HepG2 (cell line): ENCODE measurements around the gene PLXNA3. TPM values are rescaled to one million over a fixed set of nuclear protein-coding genes. Genes with fewer than 3 reads are reported as not detected.

Experiments used
- ATAC-seq: fragments of 200-7000 bp; cut with Tn5 transposase; 3 replicates; pipeline ENCODE4 v1.9.1; 2020; ENCODE audit warnings: mild to moderate bottlenecking, moderate library complexity
- BruUV-seq: library from RNA; stranded (reverse); fragments of 400-500 nt; replicated peaks from 2 replicates; lab custom pipeline; 2021; lab: Mats Ljungman, UMichigan
- CTCF ChIA-PET: fragments of 300-600 bp; formaldehyde crosslinking; extraction: SDS; loops from one replicate; lab custom pipeline; 2021; ENCODE audit warnings: low total read pairs, inconsistent platforms, low intra/inter-chr PET ratio; lab: Yijun Ruan, JAX
- POLR2A ChIA-PET: fragments of 350-600 bp; sonication (Branson Sonifier 250); formaldehyde crosslinking; loops from one replicate; lab custom pipeline; 2020; ENCODE audit warnings: antibody characterized with exemption, inconsistent platforms; lab: Yijun Ruan, JAX
- DNase-seq: peaks from one replicate; pipeline ENCODE4 v3.0.0-alpha.2; 2015; ENCODE audit warnings: low spot score
- FAIRE-seq: peaks from 3 replicates; lab custom pipeline; 2011; peaks lifted over from hg19 to GRCh38; lab: Jason Lieb, UNC
- H2AFZ ChIP-seq: one replicate; pipeline ENCODE4 v1.6.1; 2011; ENCODE audit warnings: low read length, inconsistent platforms
- H3K27ac ChIP-seq: fragments of 300-600 bp; 3 replicates; pipeline ENCODE4 v1.8.0; 2011; ENCODE audit warnings: mixed run types, mild to moderate bottlenecking, mixed read lengths, low read length, inconsistent platforms; ENCODE audit not compliant: insufficient read depth; ENCODE audit errors: extremely low read length
- H3K27me3 ChIP-seq, 2 experiments: fragments of 200-600 bp in 1 of 2; 2 replicates in 1 of 2; 3 replicates in 1 of 2; pipeline versions ENCODE4 v1.6.0 to v1.8.0; 2011; ENCODE audit warnings: low read length in 2 of 2, mild to moderate bottlenecking in 2 of 2, moderate library complexity in 2 of 2, inconsistent platforms in 1 of 2; ENCODE audit not compliant: insufficient read depth in 2 of 2, control insufficient read depth in 1 of 2
- H3K36me3 ChIP-seq, 2 experiments: fragments of 200-600 bp in 1 of 2; replicated peaks in 1 of 2; 2 replicates in 1 of 2; 3 replicates in 1 of 2; pipeline versions ENCODE4 v1.5.1 to v1.8.0; 2011; ENCODE audit warnings: low read length in 2 of 2, inconsistent platforms in 1 of 2; ENCODE audit not compliant: insufficient read depth in 2 of 2, control insufficient read depth in 1 of 2
- H3K4me1 ChIP-seq: 2 replicates; pipeline ENCODE4 v1.5.1; 2012; ENCODE audit warnings: low read length, inconsistent platforms; ENCODE audit not compliant: insufficient read depth
- H3K4me2 ChIP-seq: 2 replicates; pipeline ENCODE4 v1.6.0; 2011; ENCODE audit warnings: low read depth, low read length, inconsistent platforms
- H3K4me3 ChIP-seq, 3 experiments: fragments of 200-600 bp in 1 of 3; sonication (generic), shearing (Covaris generic) in 1 of 3; replicated peaks in 1 of 3; 2 replicates each; pipeline ENCODE4 v1.5.1; 2011 to 2016; ENCODE audit warnings: low read length in 3 of 3, inconsistent platforms in 2 of 3, low read depth in 2 of 3, mild to moderate bottlenecking in 2 of 3, control low read depth in 1 of 3, mixed read lengths in 1 of 3; ENCODE audit not compliant: insufficient read depth in 1 of 3
- H3K79me2 ChIP-seq: one replicate; pipeline ENCODE4 v1.6.1; 2011; ENCODE audit warnings: low read length, inconsistent platforms; ENCODE audit not compliant: insufficient read depth
- H3K9ac ChIP-seq: 2 replicates; pipeline ENCODE4 v1.6.0; 2011; ENCODE audit warnings: mild to moderate bottlenecking, low read depth, low read length, inconsistent platforms; ENCODE audit not compliant: insufficient read depth
- H3K9me3 ChIP-seq: 2 replicates; pipeline ENCODE4 v1.5.1; 2012; ENCODE audit warnings: mild to moderate bottlenecking, low read length
- H4K20me1 ChIP-seq: 2 replicates; pipeline ENCODE4 v1.6.0; 2011; ENCODE audit warnings: inconsistent platforms, mild to moderate bottlenecking, low read length, moderate library complexity; ENCODE audit not compliant: insufficient read depth
- ADNP ChIP-seq: sonication (generic); formaldehyde crosslinking; IDR thresholded peaks from 2 replicates; pipeline ENCODE4 v1.4.0; 2020; ENCODE audit warnings: missing genetic modification reagents
- CHCHD3 ChIP-seq: sonication (generic); formaldehyde crosslinking; IDR thresholded peaks from 2 replicates; pipeline ENCODE4 v1.8.0; 2022; ENCODE audit warnings: mild to moderate bottlenecking, missing genetic modification reagents, moderate library complexity
- ESRRA ChIP-seq: sonication (generic); formaldehyde crosslinking; IDR thresholded peaks from 2 replicates; pipeline ENCODE4 v1.5.1; 2020; ENCODE audit warnings: mild to moderate bottlenecking, low read depth, missing genetic modification reagents
- GABPA ChIP-seq, 2 experiments: IDR thresholded peaks; 2 replicates each; pipeline ENCODE4 v1.6.1; 2011 to 2016; ENCODE audit warnings: low read depth in 2 of 2, low read length in 1 of 2, missing biosample characterization in 1 of 2, missing genetic modification characterization in 1 of 2
- HNF4A ChIP-seq: sonication (generic); formaldehyde crosslinking; IDR thresholded peaks from 2 replicates; pipeline ENCODE4 v1.4.0; 2020; ENCODE audit warnings: missing genetic modification reagents
- NAIF1 ChIP-seq: sonication (generic); formaldehyde crosslinking; IDR thresholded peaks from 2 replicates; pipeline ENCODE4 v1.5.0; 2020; ENCODE audit warnings: mild to moderate bottlenecking, missing genetic modification reagents, borderline replicate concordance
- NFIC ChIP-seq: IDR thresholded peaks from 2 replicates; pipeline ENCODE4 v1.6.1; 2012; ENCODE audit warnings: mild to moderate bottlenecking, low read length, inconsistent platforms
- SMAD1 ChIP-seq: sonication (generic); formaldehyde crosslinking; IDR thresholded peaks from 2 replicates; pipeline ENCODE4 v1.4.0; 2020; ENCODE audit warnings: missing genetic modification reagents, low read depth, mild to moderate bottlenecking, borderline replicate concordance
- TBL1XR1 ChIP-seq: fragments of 150-350 bp; IDR thresholded peaks from 2 replicates; pipeline ENCODE4 v1.6.1; 2014; ENCODE audit warnings: borderline replicate concordance, low read length; ENCODE audit not compliant: partially characterized antibody
- TMF1 ChIP-seq: sonication (generic); formaldehyde crosslinking; IDR thresholded peaks from 2 replicates; pipeline ENCODE4 v1.8.1; 2022; ENCODE audit warnings: low read depth, missing genetic modification reagents
- ZNF644 ChIP-seq: IDR thresholded peaks from 2 replicates; pipeline ENCODE4 v1.6.1; 2016; ENCODE audit warnings: low read depth
- ZNF737 ChIP-seq: sonication (generic); formaldehyde crosslinking; IDR thresholded peaks from 2 replicates; pipeline ENCODE4 v1.5.0; 2020; ENCODE audit warnings: missing genetic modification reagents, mild to moderate bottlenecking, borderline replicate concordance
- ZNF772 ChIP-seq: sonication (generic); formaldehyde crosslinking; IDR thresholded peaks from 2 replicates; pipeline ENCODE4 v1.5.0; 2020; ENCODE audit warnings: mild to moderate bottlenecking, missing genetic modification reagents
- WGBS: methylation state at CpG from one replicate; pipeline ENCODE4 v1.1.6; 2017; ENCODE audit warnings: low lambda C conversion rate; 5-methylcytosine and 5-hydroxymethylcytosine counted together
- in situ Hi-C: cut with HindIII; loops from 2 replicates; pipeline ENCODE4 v1.10.0; 2017; ENCODE audit warnings: low pct_unique_long_range_greater_than_20kb; ENCODE audit not compliant: extremely low pct_ligation_motif_present
- intact Hi-C: fragments of 100-400 bp; cut with micrococcal nuclease; formaldehyde crosslinking; loops from one replicate; pipeline ENCODE4 v1.10.0; 2022; ENCODE audit not compliant: unreplicated experiment
- polyA plus RNA-seq, 8 experiments: library from polyadenylated mRNA; depleted of rRNA in 3 of 8; stranded (reverse) in 7 of 8; unstranded in 1 of 8; fragments of >200 nt; fragmentation: Illumina TruSeq in 4 of 8; extraction: Trizol in 4 of 8; gene quantifications; 2 replicates each; pipeline versions ENCODE4 v1.2.1 to v1.2.3, GENCODE V29; 2011 to 2016; ENCODE audit warnings: low read depth in 4 of 8, missing spikeins in 1 of 8, mixed read lengths in 1 of 8; ENCODE audit not compliant: insufficient read depth in 1 of 8
- total RNA-seq, 5 experiments: library from RNA; depleted of rRNA; stranded (reverse); fragments of >200 nt; fragmentation: Illumina TruSeq; extraction: Trizol; gene quantifications; 2 replicates each; pipeline ENCODE4 v1.2.3, GENCODE V29; 2016; ENCODE audit warnings: low read depth in 1 of 5
- TF ChIP-seq, protein P1 (sequence below): sonication (generic); formaldehyde crosslinking; IDR thresholded peaks from 2 replicates; pipeline ENCODE4 v1.5.0; 2020; ENCODE audit warnings: mild to moderate bottlenecking, missing genetic modification reagents, borderline replicate concordance
- TF ChIP-seq, protein P2 (sequence below): sonication (generic); formaldehyde crosslinking; IDR thresholded peaks from 2 replicates; pipeline ENCODE4 v1.9.0; 2021; ENCODE audit warnings: missing genetic modification reagents, borderline replicate concordance

PLXNA3 gene
- total and polyA plus RNA-seq, 2 of the 13 experiments (the other 11 are each of a cell fraction or from before 2014, with no cell fraction given) = 5.8 to 20.6 TPM

DNA sequence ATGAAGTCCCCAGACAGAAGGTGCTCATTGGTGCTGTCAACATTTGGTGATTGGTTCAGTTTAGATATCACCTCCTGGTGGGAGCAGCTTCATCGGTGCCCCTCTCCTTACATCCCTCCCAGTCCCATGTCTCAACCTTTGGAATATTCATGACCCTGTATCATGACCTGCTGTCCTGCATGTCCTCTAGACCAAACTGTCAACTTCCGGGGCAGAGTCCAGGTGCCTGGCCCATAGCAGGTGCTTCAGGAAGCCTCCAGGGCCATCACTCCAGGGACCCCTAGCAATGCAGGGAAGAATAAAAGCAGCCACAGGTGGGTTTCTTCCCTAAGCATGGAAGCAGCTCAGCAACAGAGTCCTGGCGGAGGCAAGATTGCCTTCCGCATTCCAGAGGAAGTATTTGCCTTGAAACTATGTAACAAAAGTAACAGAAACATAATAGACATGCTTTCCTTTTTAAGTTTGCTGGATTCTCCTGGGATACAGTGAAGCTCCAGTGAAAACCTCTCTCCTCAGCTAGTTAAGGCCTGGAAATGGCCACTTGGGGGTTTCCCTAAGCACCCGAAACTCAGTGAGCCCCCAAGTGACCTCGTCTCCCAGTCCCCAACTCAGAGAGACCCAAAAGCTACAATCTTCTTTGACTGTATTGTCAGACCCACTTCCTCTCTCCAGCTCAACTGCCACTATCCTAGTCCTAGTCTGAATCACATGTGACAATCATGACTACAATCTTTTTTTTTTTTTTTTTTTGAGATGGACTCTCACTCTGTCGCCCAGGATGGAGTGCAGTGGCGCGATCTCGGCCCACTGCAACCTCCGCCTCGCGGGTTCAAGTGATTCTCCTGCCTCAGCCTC, 30.9 kb upstream of the PLXNA3 start:
- ChIA-PET POLR2A (interaction anchor here (0.8 to 3.4 kb wide), 2 partner anchors 28 to 30 kb away, joined by 3 to 24 read pairs; partner anchors contain the start of gene RPL10), CTCF (no interaction called here)
- intact Hi-C loops = no loop called here
- Histone ChIP-seq H3K4me2 (peak overlapping the region; percentile 74), H3K9me3 (no peaks in the 10 kb centered on the region), H2AFZ (no peak overlapping the region), H3K36me3 (no peaks in the 10 kb centered on the region), H3K9ac (no peak overlapping the region), H3K4me1 (peaks cover 33% of the 10 kb centered on the region), H3K4me3 (no peak overlapping the region), H3K27ac (no peak overlapping the region), H3K27me3 (no peaks in the 10 kb centered on the region), H3K79me2 (peaks cover 15% of the 10 kb centered on the region), H4K20me1 (no peaks in the 10 kb centered on the region)
- BruUV-seq = no TSS peak
- ATAC-seq = no peak
- FAIRE-seq = no peak
- DNase-seq = no peak
- WGBS = 94% methylated on average over 8 of the region's 13 CpGs
- in situ Hi-C loops = no loop called here
- TF ChIP-seq HNF4A (CRISPR knock-in tag) = peak; percentile 41; the same call in 1 of the 2 replicates
- TF ChIP-seq ZNF737 (CRISPR knock-in tag) = no peak
- no peak for TF ChIP-seq CHCHD3 (CRISPR knock-in tag)
- no peak for TF ChIP-seq ADNP
- no peak for TF ChIP-seq NFIC
- no peak for TF ChIP-seq ZNF772 (CRISPR knock-in tag)
- no peak for TF ChIP-seq NAIF1
- no peak for TF ChIP-seq GABPA (IDR thresholded peaks at IDR 0.05; ENCODE audit: low read depth, low read length)
- TF ChIP-seq GABPA (CRISPR knock-in tag; IDR thresholded peaks at IDR 0.05; ENCODE audit: low read depth) = peak; percentile 54; the same call in 1 of the 2 replicates
- TF ChIP-seq, protein P1, sequence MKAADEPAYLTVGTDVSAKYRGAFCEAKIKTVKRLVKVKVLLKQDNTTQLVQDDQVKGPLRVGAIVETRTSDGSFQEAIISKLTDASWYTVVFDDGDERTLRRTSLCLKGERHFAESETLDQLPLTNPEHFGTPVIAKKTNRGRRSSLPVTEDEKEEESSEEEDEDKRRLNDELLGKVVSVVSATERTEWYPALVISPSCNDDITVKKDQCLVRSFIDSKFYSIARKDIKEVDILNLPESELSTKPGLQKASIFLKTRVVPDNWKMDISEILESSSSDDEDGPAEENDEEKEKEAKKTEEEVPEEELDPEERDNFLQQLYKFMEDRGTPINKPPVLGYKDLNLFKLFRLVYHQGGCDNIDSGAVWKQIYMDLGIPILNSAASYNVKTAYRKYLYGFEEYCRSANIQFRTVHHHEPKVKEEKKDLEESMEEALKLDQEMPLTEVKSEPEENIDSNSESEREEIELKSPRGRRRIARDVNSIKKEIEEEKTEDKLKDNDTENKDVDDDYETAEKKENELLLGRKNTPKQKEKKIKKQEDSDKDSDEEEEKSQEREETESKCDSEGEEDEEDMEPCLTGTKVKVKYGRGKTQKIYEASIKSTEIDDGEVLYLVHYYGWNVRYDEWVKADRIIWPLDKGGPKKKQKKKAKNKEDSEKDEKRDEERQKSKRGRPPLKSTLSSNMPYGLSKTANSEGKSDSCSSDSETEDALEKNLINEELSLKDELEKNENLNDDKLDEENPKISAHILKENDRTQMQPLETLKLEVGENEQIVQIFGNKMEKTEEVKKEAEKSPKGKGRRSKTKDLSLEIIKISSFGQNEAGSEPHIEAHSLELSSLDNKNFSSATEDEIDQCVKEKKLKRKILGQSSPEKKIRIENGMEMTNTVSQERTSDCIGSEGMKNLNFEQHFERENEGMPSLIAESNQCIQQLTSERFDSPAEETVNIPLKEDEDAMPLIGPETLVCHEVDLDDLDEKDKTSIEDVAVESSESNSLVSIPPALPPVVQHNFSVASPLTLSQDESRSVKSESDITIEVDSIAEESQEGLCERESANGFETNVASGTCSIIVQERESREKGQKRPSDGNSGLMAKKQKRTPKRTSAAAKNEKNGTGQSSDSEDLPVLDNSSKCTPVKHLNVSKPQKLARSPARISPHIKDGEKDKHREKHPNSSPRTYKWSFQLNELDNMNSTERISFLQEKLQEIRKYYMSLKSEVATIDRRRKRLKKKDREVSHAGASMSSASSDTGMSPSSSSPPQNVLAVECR (CRISPR knock-in tag) = no peak
- TF ChIP-seq ESRRA (CRISPR knock-in tag) = peak; percentile 75; the same call in 1 of the 2 replicates
- no peak for TF ChIP-seq ZNF644 (CRISPR knock-in tag)
- TF ChIP-seq, protein P2, sequence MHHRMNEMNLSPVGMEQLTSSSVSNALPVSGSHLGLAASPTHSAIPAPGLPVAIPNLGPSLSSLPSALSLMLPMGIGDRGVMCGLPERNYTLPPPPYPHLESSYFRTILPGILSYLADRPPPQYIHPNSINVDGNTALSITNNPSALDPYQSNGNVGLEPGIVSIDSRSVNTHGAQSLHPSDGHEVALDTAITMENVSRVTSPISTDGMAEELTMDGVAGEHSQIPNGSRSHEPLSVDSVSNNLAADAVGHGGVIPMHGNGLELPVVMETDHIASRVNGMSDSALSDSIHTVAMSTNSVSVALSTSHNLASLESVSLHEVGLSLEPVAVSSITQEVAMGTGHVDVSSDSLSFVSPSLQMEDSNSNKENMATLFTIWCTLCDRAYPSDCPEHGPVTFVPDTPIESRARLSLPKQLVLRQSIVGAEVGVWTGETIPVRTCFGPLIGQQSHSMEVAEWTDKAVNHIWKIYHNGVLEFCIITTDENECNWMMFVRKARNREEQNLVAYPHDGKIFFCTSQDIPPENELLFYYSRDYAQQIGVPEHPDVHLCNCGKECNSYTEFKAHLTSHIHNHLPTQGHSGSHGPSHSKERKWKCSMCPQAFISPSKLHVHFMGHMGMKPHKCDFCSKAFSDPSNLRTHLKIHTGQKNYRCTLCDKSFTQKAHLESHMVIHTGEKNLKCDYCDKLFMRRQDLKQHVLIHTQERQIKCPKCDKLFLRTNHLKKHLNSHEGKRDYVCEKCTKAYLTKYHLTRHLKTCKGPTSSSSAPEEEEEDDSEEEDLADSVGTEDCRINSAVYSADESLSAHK (CRISPR knock-in tag) = no peak
- TF ChIP-seq SMAD1 = no peak
- no peak for TF ChIP-seq TBL1XR1
- TF ChIP-seq TMF1 = no peak
